Bronchial epithelial cell (primary cell): ENCODE measurements around the gene TRPM5. TPM values are rescaled to one million over a fixed set of nuclear protein-coding genes. Genes with fewer than 3 reads are reported as not detected.
A peak's percentile ranks its signal among the peaks of the same experiment; 100 is the strongest.

Source experiments
- DNase-seq: peaks from one replicate; pipeline ENCODE4 v3.0.0-alpha.2; 2010; ENCODE audit warnings: low read depth
- FAIRE-seq: peaks from 2 replicates; lab custom pipeline; 2011; peaks lifted over from hg19 to GRCh38; lab: Jason Lieb, UNC
- H3K27me3 ChIP-seq: 2 replicates; pipeline ENCODE4 v1.5.1; 2011; ENCODE audit warnings: low read length; ENCODE audit not compliant: control insufficient read depth, insufficient read depth
- H3K36me3 ChIP-seq: 2 replicates; pipeline ENCODE4 v1.5.1; 2011; ENCODE audit warnings: low read length; ENCODE audit not compliant: control insufficient read depth, insufficient read depth
- H3K4me3 ChIP-seq: 2 replicates; pipeline ENCODE4 v1.5.1; 2011; ENCODE audit warnings: mild to moderate bottlenecking, low read depth, low read length, control low read depth
- CTCF ChIP-seq: IDR thresholded peaks from 2 replicates; pipeline ENCODE4 v1.5.1; 2011; ENCODE audit warnings: mild to moderate bottlenecking, moderate library complexity, low read length, control low read depth, inconsistent platforms; ENCODE audit not compliant: insufficient read depth, severe bottlenecking
- total RNA-seq: library from RNA; depleted of rRNA; stranded (reverse); fragments of >200 nt; gene quantifications from 2 replicates; pipeline ENCODE4 v1.2.1, GENCODE V29; 2014

Gene TRPM5
- total RNA-seq, 1 donor from 2014 or later: not detected

DNA sequence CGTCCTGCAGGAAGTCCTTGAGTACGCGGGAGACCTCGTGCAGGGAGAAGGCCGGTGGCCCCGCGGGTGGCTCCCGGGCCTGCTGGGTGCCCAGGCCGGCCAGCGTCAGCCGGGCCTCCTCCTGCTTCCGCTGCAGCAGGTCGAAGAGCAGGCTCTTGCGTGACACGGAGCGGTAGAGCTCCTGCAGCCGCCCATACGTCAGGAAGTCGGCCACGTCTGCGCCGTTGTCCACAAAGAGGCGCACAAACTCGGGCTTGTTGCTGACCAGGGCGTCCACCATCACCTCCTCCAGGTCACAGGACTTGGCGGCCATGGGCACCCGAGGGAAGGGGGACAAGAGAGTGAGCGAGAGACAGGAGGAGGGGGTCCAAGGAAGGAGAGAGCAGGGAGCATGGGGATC is 29.1 kb downstream of the TRPM5 start:
- Histone ChIP-seq H3K36me3 (no peaks in the 10 kb centered on the region), H3K27me3 (no peaks in the 10 kb centered on the region), H3K4me3 (no peak overlapping the region)
- DNase-seq (no peak), FAIRE-seq (no peak)
- TF ChIP-seq CTCF: no peak

DNA sequence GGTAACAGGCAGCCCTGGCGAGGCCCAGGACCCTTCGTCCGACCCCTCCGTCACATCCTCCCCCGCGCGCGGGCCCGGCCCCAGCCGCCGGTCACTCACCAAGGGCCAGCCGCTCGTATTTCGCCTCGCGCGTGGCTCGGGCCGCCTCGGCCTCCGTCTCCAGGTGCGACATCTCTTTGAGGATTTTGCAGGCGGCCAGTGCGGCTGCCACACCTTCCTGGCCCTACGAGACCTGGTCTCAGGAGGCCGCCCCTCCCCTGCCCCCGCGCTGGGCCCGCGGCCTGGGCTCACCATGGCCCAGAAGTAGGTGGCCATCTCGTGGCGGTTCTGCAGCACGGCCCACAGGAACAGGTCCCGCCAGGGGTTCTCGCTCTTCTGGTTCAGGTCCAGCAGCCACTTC is 29.7 kb downstream of the TRPM5 start:
- DNase-seq: no peak
- no peaks in the 10 kb centered on the region for H3K36me3 ChIP-seq
- no peak for FAIRE-seq
- H3K4me3 ChIP-seq: no peak overlapping the region
- TF ChIP-seq CTCF: no peak
- H3K27me3 ChIP-seq: no peaks in the 10 kb centered on the region

DNA sequence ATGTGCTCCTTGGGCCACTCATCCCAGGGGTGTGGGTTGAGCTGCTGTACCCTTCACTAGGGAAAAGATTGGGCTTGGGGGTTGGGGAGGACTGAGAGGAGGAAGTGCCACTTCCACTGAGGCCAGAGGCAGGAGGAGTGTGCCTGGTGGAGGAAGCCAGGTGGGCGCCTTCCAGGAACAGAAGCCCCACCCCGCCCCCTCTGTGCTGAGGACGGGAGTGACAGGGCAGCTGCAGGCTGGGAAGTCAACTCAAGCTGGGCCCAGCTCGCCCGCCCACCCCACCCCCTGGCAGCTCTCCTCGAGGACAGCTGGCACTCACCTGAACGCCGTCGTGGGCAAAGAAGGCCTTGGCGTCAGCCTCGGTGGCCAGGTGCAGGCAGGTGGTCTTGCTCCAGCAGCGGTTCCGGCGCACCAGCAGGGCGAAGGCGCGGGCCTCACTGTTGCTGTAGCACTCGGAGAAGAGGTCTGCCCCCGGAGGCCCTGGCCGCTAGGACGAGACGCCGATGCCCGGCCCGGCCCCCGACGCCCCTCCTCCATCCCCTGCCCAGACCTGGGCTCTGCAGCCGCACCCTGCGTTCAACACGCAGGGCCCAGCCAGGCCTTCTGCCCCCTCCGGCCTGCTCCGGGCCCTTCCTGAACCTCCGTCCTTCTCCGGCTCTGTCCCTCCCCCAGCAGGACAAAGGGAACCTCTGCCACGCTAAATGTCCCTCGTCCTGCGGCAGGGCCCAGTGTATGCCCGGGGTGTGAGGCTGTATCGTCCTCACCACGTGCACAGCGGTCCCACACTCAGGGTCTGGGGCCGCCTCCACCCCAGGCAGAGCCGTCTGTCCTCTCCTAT is 30.4 kb downstream of the TRPM5 start:
- no peak for DNase-seq
- H3K36me3 ChIP-seq: no peaks in the 10 kb centered on the region
- no peak overlapping the region for H3K4me3 ChIP-seq
- no peaks in the 10 kb centered on the region for H3K27me3 ChIP-seq
- no peak for FAIRE-seq
- TF ChIP-seq CTCF: no peak

GRCh38 chr11:2412323-2412722 is 32.0 kb downstream of the TRPM5 start:
- FAIRE-seq (no peak), DNase-seq (no peak)
- TF ChIP-seq CTCF: no peak
- no peak overlapping the region for H3K4me3 ChIP-seq
- peaks cover 4% of the 10 kb centered on the region for H3K27me3 ChIP-seq
- H3K36me3 ChIP-seq: no peaks in the 10 kb centered on the region

GRCh38 chr11:2411446-2412305 is 32.6 kb downstream of the TRPM5 start:
- Histone ChIP-seq H3K4me3 (no peak overlapping the region), H3K36me3 (no peaks in the 10 kb centered on the region), H3K27me3 (peaks cover 4% of the 10 kb centered on the region)
- no peak for TF ChIP-seq CTCF
- FAIRE-seq (peak; percentile 60), DNase-seq (no peak)
